OCI-LY7 (cell line): Measurements from ENCODE around the gene CLTB. TPM values are rescaled to one million over a fixed set of nuclear protein-coding genes. Genes with fewer than 3 reads are reported as not detected.
A peak's percentile ranks its signal among the peaks of the same experiment; 100 is the strongest.

ENCODE experiments used
- BruUV-seq: library from RNA; stranded (reverse); fragments of 400-500 nt; replicated peaks from 2 replicates; lab custom pipeline; 2021; lab: Mats Ljungman, UMichigan
- CTCF ChIA-PET: fragments of 300-600 bp; sonication (Branson Sonifier 250); formaldehyde crosslinking; loops from one replicate; lab custom pipeline; 2022; ENCODE audit warnings: antibody characterized with exemption; ENCODE audit not compliant: unreplicated experiment; lab: Charles Lee
- POLR2A ChIA-PET: fragments of 300-600 bp; sonication (Branson Sonifier 250); formaldehyde crosslinking; loops from one replicate; lab custom pipeline; 2022; ENCODE audit warnings: antibody characterized with exemption; lab: Charles Lee
- DNase-seq: peaks from one replicate; pipeline ENCODE4 v3.0.0-alpha.2; 2015; ENCODE audit warnings: low spot score
- H2AFZ ChIP-seq: fragments of 200-600 bp; sonication (generic), shearing (Covaris generic); 2 replicates; pipeline ENCODE4 v1.6.1; 2014; ENCODE audit warnings: mild to moderate bottlenecking, antibody characterized with exemption, low read length, moderate library complexity
- H3K27ac ChIP-seq: fragments of 200-600 bp; sonication (generic); 2 replicates; pipeline ENCODE4 v1.5.1; 2014; ENCODE audit warnings: mixed run types, low read depth, mild to moderate bottlenecking, moderate library complexity, low read length, inconsistent platforms; ENCODE audit not compliant: poor library complexity, severe bottlenecking
- H3K36me3 ChIP-seq: fragments of 200-600 bp; sonication (generic); 2 replicates; pipeline ENCODE4 v1.6.1; 2014; ENCODE audit warnings: mild to moderate bottlenecking, antibody characterized with exemption, low read length, moderate library complexity, mixed read lengths; ENCODE audit not compliant: insufficient read depth
- H3K4me1 ChIP-seq: fragments of 200-600 bp; sonication (generic); 2 replicates; pipeline ENCODE4 v1.5.1; 2014; ENCODE audit warnings: mild to moderate bottlenecking, low read length; ENCODE audit not compliant: insufficient read depth, poor library complexity, severe bottlenecking
- H3K4me2 ChIP-seq: fragments of 200-600 bp; sonication (generic); 2 replicates; pipeline ENCODE4 v1.6.1; 2014; ENCODE audit warnings: mild to moderate bottlenecking, low read length
- H3K4me3 ChIP-seq: fragments of 200-600 bp; sonication (generic); 2 replicates; pipeline ENCODE4 v1.5.1; 2014; ENCODE audit warnings: mild to moderate bottlenecking, low read depth, low read length; ENCODE audit not compliant: poor library complexity, severe bottlenecking
- H3K79me2 ChIP-seq: fragments of 200-600 bp; sonication (generic); 2 replicates; pipeline ENCODE4 v1.6.1; 2016; ENCODE audit warnings: low read depth, mild to moderate bottlenecking, low read length, moderate library complexity, mixed read lengths; ENCODE audit not compliant: insufficient read depth
- H3K9me2 ChIP-seq: fragments of 200-600 bp; sonication (generic); 2 replicates; pipeline ENCODE4 v1.6.1; 2016; ENCODE audit warnings: mild to moderate bottlenecking, low read length, mixed read lengths; ENCODE audit not compliant: insufficient read depth
- H3K9me3 ChIP-seq: fragments of 200-600 bp; sonication (generic); 2 replicates; pipeline ENCODE4 v1.6.1; 2014; ENCODE audit warnings: mild to moderate bottlenecking, mixed run types, low read length, mixed read lengths
- H4K20me1 ChIP-seq: fragments of 200-600 bp; sonication (generic); 2 replicates; pipeline ENCODE4 v1.6.1; 2014; ENCODE audit warnings: mild to moderate bottlenecking, antibody characterized with exemption, low read length, moderate library complexity, mixed read lengths; ENCODE audit not compliant: insufficient read depth
- EZH2phosphoT487 ChIP-seq: fragments of 200-600 bp; sonication (generic); IDR thresholded peaks from 2 replicates; pipeline ENCODE4 v1.6.1; 2018; ENCODE audit warnings: low read depth, borderline replicate concordance, mild to moderate bottlenecking, mixed run types, antibody characterized with exemption, low read length, moderate library complexity, mixed read lengths
- intact Hi-C: fragments of 100-400 bp; cut with micrococcal nuclease; formaldehyde crosslinking; loops from one replicate; pipeline ENCODE4 v1.10.0; 2022; ENCODE audit not compliant: unreplicated experiment
- total RNA-seq, 2 experiments: library from RNA; depleted of rRNA in 1 of 2; stranded (reverse); fragments of >200 nt in 1 of 2; shearing (Covaris generic) in 1 of 2; gene quantifications; 2 replicates each; pipeline ENCODE4 v1.2.3, GENCODE V29; 2014 to 2022
- TF ChIP-seq, protein P1 (sequence below): fragments of 200-600 bp; sonication (generic); conservative IDR thresholded peaks from 2 replicates; pipeline ENCODE4 v1.5.1; 2014; ENCODE audit warnings: mild to moderate bottlenecking, antibody characterized with exemption, low read length, moderate library complexity, mixed read lengths

The CLTB gene
- total RNA-seq, 2 experiments from 2014 or later, result 53.0 to 53.4 TPM

DNA sequence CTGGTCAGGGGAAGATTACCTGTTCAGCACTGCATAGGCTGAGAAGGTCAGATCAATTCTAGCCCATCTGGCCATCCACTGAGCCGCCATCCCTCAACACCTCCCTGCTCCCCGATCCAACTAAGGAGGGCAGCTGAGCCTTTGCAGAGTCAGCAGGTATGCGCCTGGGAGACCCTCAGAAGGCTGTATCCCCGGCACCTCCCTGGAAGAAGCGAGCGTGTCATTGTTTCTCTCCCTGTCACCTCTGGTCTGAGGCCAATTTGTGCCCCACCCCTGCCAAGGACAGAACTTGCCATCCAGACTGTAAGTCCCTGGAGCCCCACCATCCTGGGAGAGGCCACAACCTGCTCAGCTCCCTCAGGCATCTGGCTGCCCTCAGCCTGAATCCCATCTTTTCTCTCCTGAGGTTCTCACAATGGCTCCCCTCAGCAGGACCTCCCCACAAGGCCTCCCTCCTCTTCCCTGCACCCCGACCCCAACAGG is 2.6 kb downstream of the CLTB start:
- Histone ChIP-seq H2AFZ (no peak overlapping the region), H3K4me2 (peak overlapping the region; percentile 94), H4K20me1 (no peaks in the 10 kb centered on the region), H3K79me2 (peaks cover 11% of the 10 kb centered on the region; the same call in 1 of the 2 replicates), H3K9me3 (no peaks in the 10 kb centered on the region), H3K4me3 (no peak overlapping the region), H3K4me1 (peaks cover 25% of the 10 kb centered on the region), H3K27ac (no peak overlapping the region), H3K9me2 (no peaks in the 10 kb centered on the region), H3K36me3 (peaks cover 10% of the 10 kb centered on the region; the same call in 1 of the 2 replicates)
- no peak for TF ChIP-seq EZH2phosphoT487
- TF ChIP-seq, protein P1, sequence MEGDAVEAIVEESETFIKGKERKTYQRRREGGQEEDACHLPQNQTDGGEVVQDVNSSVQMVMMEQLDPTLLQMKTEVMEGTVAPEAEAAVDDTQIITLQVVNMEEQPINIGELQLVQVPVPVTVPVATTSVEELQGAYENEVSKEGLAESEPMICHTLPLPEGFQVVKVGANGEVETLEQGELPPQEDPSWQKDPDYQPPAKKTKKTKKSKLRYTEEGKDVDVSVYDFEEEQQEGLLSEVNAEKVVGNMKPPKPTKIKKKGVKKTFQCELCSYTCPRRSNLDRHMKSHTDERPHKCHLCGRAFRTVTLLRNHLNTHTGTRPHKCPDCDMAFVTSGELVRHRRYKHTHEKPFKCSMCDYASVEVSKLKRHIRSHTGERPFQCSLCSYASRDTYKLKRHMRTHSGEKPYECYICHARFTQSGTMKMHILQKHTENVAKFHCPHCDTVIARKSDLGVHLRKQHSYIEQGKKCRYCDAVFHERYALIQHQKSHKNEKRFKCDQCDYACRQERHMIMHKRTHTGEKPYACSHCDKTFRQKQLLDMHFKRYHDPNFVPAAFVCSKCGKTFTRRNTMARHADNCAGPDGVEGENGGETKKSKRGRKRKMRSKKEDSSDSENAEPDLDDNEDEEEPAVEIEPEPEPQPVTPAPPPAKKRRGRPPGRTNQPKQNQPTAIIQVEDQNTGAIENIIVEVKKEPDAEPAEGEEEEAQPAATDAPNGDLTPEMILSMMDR, result no peak
- ChIA-PET POLR2A (interaction anchor here (0.8 kb wide), 1 partner anchor 129 kb away, joined by 4 read pairs; no protein-coding TSS in a partner anchor), CTCF (interaction anchor here (0.5 kb wide), 1 partner anchor 10 kb away, joined by 4 read pairs; no protein-coding TSS in a partner anchor)
- DNase-seq, result no peak
- intact Hi-C loops, result no loop called here
- BruUV-seq, result no TSS peak

GRCh38 chr5:176413255-176413565 is 3.1 kb downstream of the CLTB start:
- intact Hi-C loops, result no loop called here

More at GRCh38 chr5:176413255-176413565, 3.1 kb downstream of the CLTB start:
- TF ChIP-seq, protein P1, result no peak
- TF ChIP-seq EZH2phosphoT487, result no peak
- H2AFZ ChIP-seq, result no peak overlapping the region
- H3K9me2 ChIP-seq, result no peaks in the 10 kb centered on the region
- H3K4me3 ChIP-seq, result no peak overlapping the region
- ChIA-PET CTCF (no interaction called here), POLR2A (no interaction called here)
- no peak for DNase-seq
- BruUV-seq, result no TSS peak
- H3K9me3 ChIP-seq, result no peaks in the 10 kb centered on the region
- no peak overlapping the region for H3K4me2 ChIP-seq
- H3K79me2 ChIP-seq, result peaks cover 11% of the 10 kb centered on the region; the same call in 1 of the 2 replicates
- H3K27ac ChIP-seq, result no peak overlapping the region
- H3K4me1 ChIP-seq, result peaks cover 25% of the 10 kb centered on the region
- H3K36me3 ChIP-seq, result peaks cover 14% of the 10 kb centered on the region; the same call in 1 of the 2 replicates
- no peaks in the 10 kb centered on the region for H4K20me1 ChIP-seq
